Smooth muscle cell (in vitro differentiated cells): Measurements from ENCODE around the gene CHD2. TPM values are rescaled to one million over a fixed set of nuclear protein-coding genes. Genes with fewer than 3 reads are reported as not detected.
A peak's percentile ranks its signal among the peaks of the same experiment; 100 is the strongest.

ENCODE experiments used
- DNase-seq: peaks from one replicate; lab custom pipeline; 2025; ENCODE audit not compliant: unreplicated experiment; lab: John Stamatoyannopoulos, UW
- H2AFZ ChIP-seq: fragments of 200-600 bp; sonication (generic); 2 replicates; pipeline ENCODE4 v1.6.0; 2016; ENCODE audit warnings: antibody characterized with exemption, low read depth, mild to moderate bottlenecking
- H3F3A ChIP-seq: fragments of 200-600 bp; sonication (generic); 2 replicates; pipeline ENCODE4 v1.6.0; 2017; ENCODE audit warnings: antibody characterized with exemption, low read depth
- H3K27ac ChIP-seq: fragments of 200-600 bp; sonication (generic); 2 replicates; pipeline ENCODE4 v1.5.1; 2016; ENCODE audit warnings: low read depth, mild to moderate bottlenecking
- H3K27me3 ChIP-seq: fragments of 200-600 bp; sonication (generic); 2 replicates; pipeline ENCODE4 v1.6.1; 2016; ENCODE audit warnings: low read depth, mild to moderate bottlenecking
- H3K36me3 ChIP-seq: fragments of 200-600 bp; sonication (generic); 2 replicates; pipeline ENCODE4 v1.5.1; 2016; ENCODE audit warnings: low read depth
- H3K4me1 ChIP-seq: fragments of 200-600 bp; sonication (generic); 2 replicates; pipeline ENCODE4 v1.5.1; 2016; ENCODE audit warnings: low read depth
- H3K4me2 ChIP-seq: fragments of 200-600 bp; sonication (generic); 2 replicates; pipeline ENCODE4 v1.6.0; 2016; ENCODE audit warnings: mild to moderate bottlenecking
- H3K4me3 ChIP-seq: fragments of 200-600 bp; sonication (generic); 2 replicates; pipeline ENCODE4 v1.5.1; 2016; ENCODE audit warnings: mild to moderate bottlenecking
- H3K79me2 ChIP-seq: fragments of 200-600 bp; sonication (generic); 2 replicates; pipeline ENCODE4 v1.6.0; 2016; ENCODE audit warnings: low read depth, mild to moderate bottlenecking
- H3K9ac ChIP-seq: fragments of 200-600 bp; sonication (generic); 2 replicates; pipeline ENCODE4 v1.6.0; 2016; ENCODE audit warnings: low read depth
- H3K9me3 ChIP-seq: fragments of 200-600 bp; sonication (generic); replicated peaks from 2 replicates; pipeline ENCODE4 v1.5.1; 2016; ENCODE audit warnings: low read depth
- H4K20me1 ChIP-seq: fragments of 200-600 bp; sonication (generic); 2 replicates; pipeline ENCODE4 v1.6.0; 2016; ENCODE audit warnings: low read depth
- CTCF ChIP-seq: fragments of 200-600 bp; sonication (generic); IDR thresholded peaks from 2 replicates; pipeline ENCODE4 v1.5.1; 2017; ENCODE audit warnings: borderline replicate concordance, mild to moderate bottlenecking, antibody characterized with exemption; ENCODE audit not compliant: insufficient read depth, poor library complexity, severe bottlenecking
- WGBS: methylation state at CpG from one replicate; pipeline ENCODE4 v1.1.7; 2016; ENCODE audit warnings: low lambda C conversion rate; 5-methylcytosine and 5-hydroxymethylcytosine counted together
- polyA plus RNA-seq: library from polyadenylated mRNA; unstranded; fragments of >200 nt; fragmentation: Nextera tagmentation; extraction: Ambion mirVana; gene quantifications from 2 replicates; pipeline ENCODE4 v1.2.1, GENCODE V29; 2016
- total RNA-seq: library from RNA; depleted of rRNA; stranded (reverse); fragments of >200 nt; gene quantifications from 2 replicates; pipeline ENCODE4 v1.2.3, GENCODE V29; 2014

The CHD2 gene
- total and polyA plus RNA-seq, 2 experiments from 2014 or later: 64.4 to 99.2 TPM

GRCh38 chr15:92907229-92907628 is 7.1 kb downstream of the CHD2 start:
- Histone ChIP-seq H3K79me2 (peaks cover 95% of the 10 kb centered on the region), H3K36me3 (no peaks in the 10 kb centered on the region), H3K27ac (peak overlapping the region; percentile 100), H4K20me1 (peaks cover 57% of the 10 kb centered on the region), H2AFZ (no peak overlapping the region), H3K9me3 (no peaks in the 10 kb centered on the region), H3K4me3 (peak overlapping the region; percentile 33), H3F3A (peaks cover 49% of the 10 kb centered on the region), H3K9ac (peak overlapping the region; percentile 97), H3K4me1 (peaks cover 69% of the 10 kb centered on the region), H3K27me3 (no peaks in the 10 kb centered on the region), H3K4me2 (peak overlapping the region; percentile 97)
- TF ChIP-seq CTCF: no peak
- no peak for DNase-seq
- WGBS: 20% methylated on average over 1 of the region's 1 CpG

GRCh38 chr15:92907896-92908712 is 8.0 kb downstream of the CHD2 start:
- H3K4me1 ChIP-seq: peaks cover 65% of the 10 kb centered on the region
- H3K9me3 ChIP-seq: no peaks in the 10 kb centered on the region
- no peak for TF ChIP-seq CTCF
- peak overlapping the region; percentile 97 for H3K9ac ChIP-seq
- H3K36me3 ChIP-seq: no peaks in the 10 kb centered on the region
- H3K27me3 ChIP-seq: no peaks in the 10 kb centered on the region
- peaks cover 95% of the 10 kb centered on the region for H3K79me2 ChIP-seq
- WGBS: 27% methylated on average over 5 of the region's 5 CpGs
- H2AFZ ChIP-seq: no peak overlapping the region
- H4K20me1 ChIP-seq: peaks cover 66% of the 10 kb centered on the region
- DNase-seq: no peak
- H3K4me3 ChIP-seq: peak overlapping the region; percentile 33
- H3K27ac ChIP-seq: peak overlapping the region; percentile 100
- H3K4me2 ChIP-seq: peak overlapping the region; percentile 97
- peaks cover 48% of the 10 kb centered on the region for H3F3A ChIP-seq

- H3K9me3 ChIP-seq: no peaks in the 10 kb centered on the region
- peaks cover 95% of the 10 kb centered on the region for H3K79me2 ChIP-seq
- peak overlapping the region; percentile 20 for H3K9ac ChIP-seq
- H3F3A ChIP-seq: peaks cover 50% of the 10 kb centered on the region
- H3K4me3 ChIP-seq: peak overlapping the region; percentile 17
- peak overlapping the region; percentile 97 for H3K4me2 ChIP-seq
- no peak overlapping the region for H2AFZ ChIP-seq
- peaks cover 67% of the 10 kb centered on the region for H3K4me1 ChIP-seq
- no peaks in the 10 kb centered on the region for H3K36me3 ChIP-seq
- peaks cover 72% of the 10 kb centered on the region for H4K20me1 ChIP-seq
- whole genome bisulfite sequencing: 76% methylated on average over 6 of the region's 6 CpGs
- peak overlapping the region; percentile 100 for H3K27ac ChIP-seq
- no peaks in the 10 kb centered on the region for H3K27me3 ChIP-seq
- TF ChIP-seq CTCF: no peak
- DNase-seq: no peak
Observed at GRCh38 chr15:92908713-92909057, 8.6 kb downstream of the CHD2 start.
